ENCODE measurements around the gene UBE2I. TPM values are rescaled to one million over a fixed set of nuclear protein-coding genes. Genes with fewer than 3 reads are reported as not detected.
"Not testable (repeated sequence)": the region's sequence is repeated elsewhere in the genome, so short reads cannot be mapped to it uniquely, and the experiment has no call there.

Gene UBE2I
- polyA plus RNA-seq, 4 donors, result 164 to 183 (median 167) TPM

DNA sequence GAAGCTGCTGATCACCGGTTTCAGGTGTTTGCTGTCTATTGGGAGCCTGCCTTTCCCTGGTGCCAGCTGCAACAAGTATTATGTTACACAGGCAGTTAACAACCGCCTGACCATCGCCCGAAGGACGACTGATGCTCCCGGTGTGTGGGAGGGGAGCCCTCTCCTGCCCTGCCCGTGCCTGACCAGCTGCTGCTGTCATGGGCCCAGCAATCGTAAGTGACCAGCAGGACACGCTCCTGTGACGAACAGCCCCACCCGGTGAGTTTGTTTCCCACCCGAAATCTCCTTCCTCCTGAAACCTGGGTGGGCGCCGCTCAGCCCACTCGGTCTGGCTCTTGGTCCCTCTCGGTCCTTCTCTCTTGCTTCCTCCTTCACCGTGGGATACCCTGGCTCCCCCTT lies 17.9 kb upstream of the UBE2I start:
- DNase-seq (ENCODE audit: low read depth in 4 of 4, low spot score in 3 of 4), result peak in 1 of 4 donors; percentile 70

DNA sequence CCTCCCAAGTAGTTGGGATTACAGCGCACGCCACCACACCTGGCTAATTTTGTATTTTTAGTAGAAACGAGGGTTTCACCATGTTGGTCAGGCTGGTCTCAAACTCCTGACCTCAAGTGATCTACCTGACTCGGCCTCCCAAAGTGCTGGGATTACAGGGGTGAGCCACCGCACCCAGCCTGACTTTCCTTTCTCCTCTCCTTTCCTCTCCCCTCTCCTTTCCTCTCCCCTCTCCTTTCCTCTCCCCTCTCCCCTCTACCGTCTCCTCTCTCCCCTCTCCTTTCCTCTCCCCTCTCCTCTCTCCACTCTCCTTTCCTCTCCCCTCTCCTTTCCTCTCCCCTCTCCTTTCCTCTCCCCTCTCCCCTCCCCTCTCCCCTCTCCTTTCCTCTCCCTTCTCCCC lies 17.2 kb upstream of the UBE2I start:
- not testable (repeated sequence) for DNase-seq (ENCODE audit: low read depth in 4 of 4, low spot score in 3 of 4)

GRCh38 chr16:1292808-1293207 lies 16.6 kb upstream of the UBE2I start:
- DNase-seq (ENCODE audit: low read depth in 4 of 4, low spot score in 3 of 4), result not testable (repeated sequence)

DNA sequence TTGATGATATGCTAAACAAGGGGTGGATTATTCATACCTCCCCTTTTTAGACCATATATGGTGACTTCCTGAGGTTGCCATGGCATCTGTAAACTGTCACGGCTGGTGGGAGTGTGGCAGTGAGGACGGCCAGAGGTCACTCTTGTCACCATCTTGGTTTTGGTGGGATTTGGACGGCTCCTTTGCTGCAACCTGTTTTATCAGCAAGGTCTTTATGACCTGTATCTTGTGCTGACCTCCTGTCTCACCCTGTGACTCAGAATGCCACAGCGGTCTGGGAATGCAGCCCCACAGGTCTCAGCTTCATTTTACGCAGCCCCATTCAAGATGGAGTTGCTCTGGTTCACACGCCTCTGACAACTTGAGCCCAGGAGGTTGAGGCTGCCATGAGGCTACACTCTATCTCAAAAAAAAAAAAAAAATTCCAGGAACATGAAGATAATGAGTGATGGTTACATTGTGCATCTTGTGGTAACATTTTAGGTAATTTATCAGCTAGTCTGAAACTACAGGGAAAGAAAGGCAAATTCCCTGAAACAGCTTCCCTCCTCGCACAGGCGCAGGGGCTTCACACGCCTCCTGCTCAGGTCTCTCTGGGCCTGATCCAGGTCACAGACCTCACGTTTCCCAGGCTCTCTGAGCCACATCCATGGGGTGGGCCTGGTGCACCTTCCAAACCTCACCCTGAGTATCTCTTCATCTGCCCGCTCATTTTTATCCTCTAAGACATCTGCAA lies 15.3 kb upstream of the UBE2I start:
- DNase-seq (ENCODE audit: low read depth in 4 of 4, low spot score in 3 of 4), result no peak

DNA sequence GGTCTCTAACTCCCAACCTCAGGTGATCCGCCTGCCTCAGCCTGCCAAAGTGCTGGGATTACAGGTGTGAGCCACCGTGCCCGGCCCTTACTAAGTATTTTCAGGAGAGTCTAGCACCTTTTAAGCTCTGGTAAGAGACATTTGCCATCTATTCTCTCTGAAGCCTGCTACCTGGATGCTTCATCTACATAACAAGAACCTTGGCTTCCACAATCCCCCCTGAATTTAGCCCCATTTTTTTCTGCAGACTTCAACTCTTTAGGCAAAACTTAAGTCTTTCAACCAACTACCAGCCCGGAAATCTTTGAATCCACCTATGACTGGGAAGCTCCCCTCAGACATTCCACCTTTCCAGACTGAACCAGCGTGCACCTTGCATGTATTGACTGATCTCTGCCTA lies 14.0 kb upstream of the UBE2I start:
- no peak for DNase-seq (ENCODE audit: low read depth in 4 of 4, low spot score in 3 of 4)

GRCh38 chr16:1296688-1297017 lies 12.8 kb upstream of the UBE2I start:
- not testable (repeated sequence) for DNase-seq (ENCODE audit: low read depth in 4 of 4, low spot score in 3 of 4)

- no peak for DNase-seq (ENCODE audit: low read depth in 4 of 4, low spot score in 3 of 4)
Observed at GRCh38 chr16:1297018-1297696, 12.3 kb upstream of the UBE2I start.

- DNase-seq (ENCODE audit: low read depth in 4 of 4, low spot score in 3 of 4), result no peak
Observed at GRCh38 chr16:1298406-1298805, 11.0 kb upstream of the UBE2I start.

GRCh38 chr16:1299012-1299867 lies 10.2 kb upstream of the UBE2I start:
- DNase-seq (ENCODE audit: low read depth in 4 of 4, low spot score in 3 of 4), result no peak

- DNase-seq (ENCODE audit: low read depth in 4 of 4, low spot score in 3 of 4), result no peak
Observed at GRCh38 chr16:1299868-1300203, 9.6 kb upstream of the UBE2I start.

DNA sequence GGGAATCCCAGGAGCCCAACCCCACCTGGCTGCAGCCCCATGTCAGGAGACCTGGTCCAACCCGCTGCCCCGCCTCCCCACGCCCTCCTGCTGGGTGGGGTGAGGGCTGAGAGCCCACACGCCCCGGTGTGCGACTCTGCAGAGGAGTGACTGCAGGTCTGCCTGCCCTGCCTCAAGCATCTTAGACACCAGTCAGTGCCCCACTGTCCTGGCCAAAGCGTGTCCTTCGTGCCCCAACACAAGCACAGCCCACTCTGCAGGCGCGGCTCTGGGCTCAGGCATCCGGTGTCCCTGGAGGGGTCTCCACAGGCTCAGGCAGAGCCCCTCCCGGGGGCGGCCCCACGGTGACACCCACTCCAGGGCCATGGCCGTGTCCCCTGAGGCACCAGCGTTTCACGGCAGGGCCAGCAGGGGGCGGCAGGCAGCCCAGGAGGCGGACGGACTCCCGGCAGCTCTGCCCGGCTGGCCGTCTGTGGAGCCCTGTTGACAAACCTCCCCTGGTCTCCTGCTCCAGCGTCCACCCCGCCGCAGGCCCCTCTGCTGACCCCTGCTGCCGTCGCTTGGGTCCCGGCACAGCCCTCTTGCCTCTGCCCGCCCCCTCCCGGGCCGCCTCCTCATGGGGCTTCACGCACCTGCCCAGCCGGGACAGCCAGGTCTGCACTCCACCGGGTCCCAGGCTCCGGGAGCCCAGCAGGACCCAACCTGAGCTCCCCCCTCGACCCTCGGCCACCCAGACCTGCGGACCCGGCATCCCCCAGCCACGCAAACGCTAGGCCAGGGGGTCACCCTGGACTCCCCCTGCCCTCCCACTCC lies 8.6 kb upstream of the UBE2I start:
- DNase-seq (ENCODE audit: low read depth in 4 of 4, low spot score in 3 of 4), result no peak

DNA sequence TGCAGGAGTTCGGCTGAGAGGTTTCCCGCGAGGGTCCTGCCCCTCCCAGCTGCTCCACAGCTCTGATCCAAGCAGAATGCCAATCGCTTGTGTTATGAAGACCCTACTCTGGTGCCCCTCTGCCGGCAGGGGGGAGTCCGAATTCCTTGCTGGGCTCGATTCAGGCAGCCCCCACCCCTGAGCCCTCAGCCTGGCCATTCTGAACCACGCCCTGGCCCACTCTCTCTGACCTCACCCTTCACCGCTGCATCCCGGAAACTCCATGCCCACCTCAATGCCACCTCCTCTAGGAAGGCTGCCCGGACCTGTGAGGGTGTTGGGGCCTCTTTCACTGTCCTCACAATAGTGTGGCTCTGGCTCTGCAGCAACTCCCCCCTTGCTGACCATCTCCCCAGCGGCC lies 7.9 kb upstream of the UBE2I start:
- DNase-seq (ENCODE audit: low read depth in 4 of 4, low spot score in 3 of 4), result no peak

DNA sequence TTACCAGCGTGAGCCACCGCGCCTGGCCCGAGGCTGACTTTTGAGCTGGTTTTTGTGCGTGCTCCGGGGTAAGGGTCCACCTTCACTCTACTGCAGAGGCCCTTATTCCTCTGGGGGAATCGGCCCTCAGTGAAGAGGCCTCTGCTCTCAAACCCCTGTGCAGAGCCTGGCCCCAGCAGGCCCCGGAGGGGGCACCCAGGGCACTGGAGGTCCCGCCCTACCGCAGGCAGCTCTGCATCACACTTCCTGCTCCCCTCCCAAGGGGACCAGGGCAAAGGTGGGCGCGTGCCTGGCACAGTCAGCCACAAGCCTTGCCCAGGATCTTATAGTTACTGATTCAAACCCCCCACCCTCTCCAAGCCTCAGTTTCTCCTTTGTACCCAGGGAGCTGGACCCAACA lies 3.6 kb upstream of the UBE2I start:
- DNase-seq (ENCODE audit: low read depth in 4 of 4, low spot score in 3 of 4), result no peak

DNA sequence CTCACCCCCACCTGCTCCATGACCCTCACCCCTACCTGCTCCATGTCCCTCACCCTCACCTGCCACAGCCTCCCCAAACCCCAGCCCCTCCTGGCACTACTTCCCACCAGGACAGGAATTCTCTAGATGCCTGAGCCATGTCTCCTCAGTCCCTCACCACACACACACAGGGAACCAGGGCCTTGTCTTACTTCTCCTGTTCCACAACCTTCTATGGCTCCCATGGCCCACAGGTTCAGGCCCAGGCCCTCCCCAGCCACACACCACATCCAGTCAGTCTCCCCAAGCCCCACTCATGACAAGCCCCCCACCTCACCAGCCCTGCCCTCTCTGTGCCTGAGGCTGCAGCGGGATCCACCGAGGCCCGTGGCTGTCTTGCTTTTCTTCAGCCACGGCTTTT lies 3.1 kb upstream of the UBE2I start:
- no peak for DNase-seq (ENCODE audit: low read depth in 4 of 4, low spot score in 3 of 4)

DNA sequence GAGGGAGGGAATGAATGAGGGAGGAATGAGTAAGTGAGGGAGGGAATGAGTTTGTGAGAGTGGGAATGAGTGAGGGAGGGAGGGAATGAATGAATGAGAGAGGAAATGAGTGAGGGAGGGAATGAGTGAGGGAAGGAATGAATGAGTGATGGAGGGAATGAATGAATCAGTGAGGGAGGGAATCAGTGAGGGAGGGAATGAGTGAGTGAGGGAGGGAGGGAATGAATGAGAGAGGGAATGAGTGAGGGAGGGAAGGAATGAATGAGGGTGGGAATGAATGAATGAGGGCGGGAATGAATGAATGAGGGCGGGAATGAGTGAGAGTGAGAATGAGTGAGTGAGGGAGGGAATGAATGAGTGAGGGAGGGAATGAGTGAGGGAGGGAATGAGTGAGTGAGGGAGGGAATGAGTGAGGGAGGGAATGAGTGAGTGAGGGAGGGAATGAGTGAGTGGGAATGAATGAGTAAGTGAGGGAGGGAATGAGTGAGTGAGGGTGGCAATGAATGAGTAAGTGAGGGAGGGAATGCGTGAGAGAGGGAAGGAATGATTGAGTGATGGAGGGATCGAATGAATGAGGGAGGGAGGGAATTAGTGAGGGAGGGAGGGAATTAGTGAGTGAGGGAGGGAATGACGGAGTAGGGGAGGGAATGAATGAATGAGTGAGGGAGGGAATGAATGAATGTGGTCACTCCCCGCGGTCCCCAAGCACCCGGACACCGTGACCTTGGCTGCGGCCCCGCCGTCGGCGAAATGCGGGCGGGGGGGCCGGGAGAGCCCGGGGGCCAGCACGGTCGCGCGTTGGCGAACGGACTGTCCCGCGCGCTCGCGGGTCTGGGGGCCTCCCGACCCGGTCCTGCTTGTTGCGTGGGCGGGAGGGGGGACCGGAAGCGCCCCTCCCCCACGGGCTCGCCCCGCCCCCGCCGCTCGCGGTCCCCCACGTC lies 1.1 kb upstream of the UBE2I start:
- no peak for DNase-seq (ENCODE audit: low read depth in 4 of 4, low spot score in 3 of 4)

DNA sequence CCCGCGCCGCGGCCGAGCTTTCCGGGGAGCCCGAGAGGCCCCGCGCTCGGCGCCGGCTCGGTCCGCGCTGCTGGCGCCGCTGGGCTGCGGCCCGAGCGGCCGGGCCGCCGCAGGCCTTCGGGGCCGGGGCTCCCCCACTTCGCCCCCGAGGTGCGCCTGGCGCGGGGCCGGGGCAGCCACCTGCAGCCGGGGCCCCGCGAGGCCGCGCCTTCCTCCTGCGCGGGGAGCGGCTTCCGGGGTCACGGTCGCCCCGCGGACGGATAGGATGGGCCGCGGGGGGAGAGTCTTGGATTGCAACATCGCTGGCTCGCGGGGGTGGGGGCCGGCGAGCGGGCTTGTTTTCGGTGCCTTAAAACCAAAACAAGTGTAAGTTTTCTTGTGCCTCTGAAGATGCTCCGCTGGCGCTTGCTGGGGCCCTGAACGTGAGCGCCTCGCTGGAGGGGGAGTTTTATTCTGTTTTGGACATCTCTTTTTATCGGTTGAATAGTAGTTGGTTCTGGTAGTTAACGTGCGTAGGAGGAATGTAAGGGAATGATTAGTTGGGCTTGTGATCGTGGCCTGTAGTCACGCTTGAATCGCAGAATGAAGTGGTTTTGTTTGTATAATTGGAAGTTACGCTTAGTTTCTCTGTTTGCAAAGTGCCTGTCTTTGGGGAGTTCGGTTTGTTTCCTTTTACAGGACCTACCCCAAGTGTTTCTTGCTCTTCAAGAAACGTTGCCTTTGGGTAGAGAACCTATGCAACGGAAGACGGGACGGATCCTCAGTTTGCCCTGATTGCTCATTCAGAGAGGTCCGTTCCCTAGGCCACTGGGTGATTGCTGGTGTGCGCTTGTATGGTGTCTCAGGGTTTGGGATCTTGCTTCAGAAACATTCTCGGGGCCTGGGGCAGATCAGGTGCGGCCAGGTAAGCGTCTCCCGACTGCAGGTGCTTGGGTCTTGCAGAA lies 724 bp downstream of the UBE2I start:
- no peak for DNase-seq (ENCODE audit: low read depth in 4 of 4, low spot score in 3 of 4)

GRCh38 chr16:1310832-1311200 lies 1.4 kb downstream of the UBE2I start:
- no peak for DNase-seq (ENCODE audit: low read depth in 4 of 4, low spot score in 3 of 4)

GRCh38 chr16:1311212-1311737 lies 1.8 kb downstream of the UBE2I start:
- DNase-seq (ENCODE audit: low read depth in 4 of 4, low spot score in 3 of 4), result no peak

All from left renal pelvis (tissue), 4 donors.